Activated T-cell treated with anti-CD3 and anti-CD28 coated beads for 1 hour (primary cell): ENCODE data around the gene NEIL1.
"Not testable (repeated sequence)": the region's sequence is repeated elsewhere in the genome, so short reads cannot be mapped to it uniquely, and the experiment has no call there.

ENCODE experiments used
- DNase-seq: peaks from one replicate; pipeline ENCODE4 v3.0.0-alpha.2; 2020; ENCODE audit warnings: low read depth

Gene NEIL1

DNA sequence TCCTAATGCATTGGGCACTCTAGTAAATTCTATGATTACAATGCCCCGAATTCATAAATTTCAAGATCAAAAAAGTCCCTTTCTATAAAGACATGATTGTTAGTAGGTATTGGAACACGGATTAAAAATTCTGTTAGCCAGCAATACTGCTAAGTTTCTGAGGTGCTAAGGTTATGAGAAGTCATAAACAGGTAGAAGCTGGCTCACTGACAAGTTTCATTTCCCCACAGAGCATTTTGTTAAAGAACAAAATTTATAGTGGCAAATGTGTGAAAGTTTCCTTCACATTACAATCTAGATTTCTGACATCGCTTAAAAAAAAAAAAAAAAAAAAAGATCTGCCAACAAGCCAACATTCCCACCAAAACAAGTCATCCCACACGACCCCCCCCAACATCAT, 33.9 kb downstream of the NEIL1 start:
- no peak for DNase-seq

DNA sequence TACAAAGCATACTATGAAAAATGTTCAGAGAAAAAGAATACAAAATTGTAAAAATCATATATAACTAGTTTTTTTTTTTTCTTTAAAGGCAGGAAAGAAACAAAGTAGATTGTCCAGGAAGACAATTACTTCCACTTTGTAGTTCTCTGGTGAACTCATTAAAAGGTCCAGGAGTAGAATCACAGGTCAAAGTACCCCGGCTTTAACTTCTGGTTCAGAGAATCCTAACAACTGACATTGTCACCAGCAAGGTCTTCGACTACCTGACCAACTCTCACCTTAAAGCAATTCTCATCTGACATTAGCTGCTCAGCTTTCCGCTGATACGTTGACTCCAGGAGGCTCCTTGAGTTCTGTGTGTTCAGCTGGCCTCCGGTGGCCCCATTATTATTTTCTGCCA, 37.1 kb downstream of the NEIL1 start:
- DNase-seq = not testable (repeated sequence)

DNA sequence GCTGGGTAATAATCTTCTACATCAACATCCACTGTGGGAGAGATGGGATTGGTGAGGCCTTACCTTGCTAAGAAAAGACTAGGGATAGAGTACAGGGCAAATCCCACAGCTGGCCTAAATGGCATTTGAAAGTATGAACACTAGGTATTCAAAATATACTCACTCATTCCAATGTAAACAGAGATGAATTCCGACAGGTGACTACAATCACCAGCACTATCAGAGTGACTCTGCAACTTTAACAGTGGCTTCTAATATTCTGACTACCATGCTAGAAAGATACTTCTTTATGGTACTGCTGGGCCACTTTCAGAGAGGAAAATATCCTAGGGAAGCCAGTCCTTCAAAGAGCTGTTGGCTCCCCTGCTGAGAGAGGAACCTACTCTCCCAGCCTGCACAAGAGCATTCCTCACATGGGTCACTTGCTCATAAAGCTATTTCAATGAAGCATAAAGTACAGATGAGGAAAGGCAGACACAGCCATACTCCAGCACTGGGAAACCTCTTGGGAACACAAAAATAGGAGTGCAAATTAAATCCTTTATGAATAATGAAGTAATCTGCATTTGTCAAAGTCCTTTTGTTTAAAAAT, 43.0 kb downstream of the NEIL1 start:
- no peak for DNase-seq

DNA sequence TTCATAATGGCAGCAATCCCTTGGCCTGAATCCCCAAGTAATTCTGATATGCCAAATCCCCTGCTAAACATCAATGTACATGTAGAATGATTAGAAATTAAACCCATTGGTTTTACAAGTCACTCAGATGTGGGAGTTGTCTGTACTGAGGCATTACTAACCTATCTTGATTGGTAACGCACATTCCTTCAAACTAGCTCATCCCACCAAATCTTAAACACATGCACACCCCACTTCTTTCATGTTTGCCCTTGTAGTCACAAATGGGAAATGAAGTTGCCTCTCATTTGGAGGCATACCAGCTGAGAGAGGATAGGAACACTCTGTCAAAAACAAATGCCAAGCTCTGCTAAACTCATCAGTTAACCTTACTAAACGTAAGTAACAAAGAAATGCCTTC, 50.7 kb downstream of the NEIL1 start:
- no peak for DNase-seq

DNA sequence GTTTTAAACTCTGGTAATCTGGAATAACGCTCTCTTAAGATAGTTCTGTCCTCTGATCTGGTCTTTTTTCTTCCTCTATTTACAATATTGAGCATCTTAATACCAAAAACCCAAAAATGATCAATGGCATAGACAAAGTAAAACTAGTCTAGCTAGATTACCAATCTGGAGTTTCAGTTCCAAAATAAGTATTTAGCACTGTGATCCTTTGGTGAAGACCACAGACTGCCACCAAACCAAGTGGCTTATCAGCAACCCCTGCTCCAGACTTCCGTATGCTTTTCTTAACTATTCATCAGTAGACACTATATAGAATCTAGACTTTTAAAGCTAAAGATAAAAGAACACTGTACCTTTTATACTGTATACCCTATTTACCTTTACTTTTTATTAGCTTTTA, 57.1 kb downstream of the NEIL1 start:
- DNase-seq = no peak
